DND-41 (cell line): ENCODE data around the gene THSD4.

Experiments
- ATAC-seq: fragments of 200-7000 bp; cut with Tn5 transposase; 3 replicates; pipeline ENCODE4 v1.9.1; 2021; ENCODE audit warnings: low read depth; ENCODE audit not compliant: insufficient read depth
- DNase-seq: peaks from one replicate; pipeline ENCODE4 v3.0.0-alpha.2; 2020
- H2AFZ ChIP-seq: 2 replicates; pipeline ENCODE4 v1.6.0; 2012; ENCODE audit warnings: low read depth, low read length
- H3K27ac ChIP-seq: 2 replicates; pipeline ENCODE4 v1.5.1; 2012; ENCODE audit warnings: low read length, inconsistent platforms
- H3K27me3 ChIP-seq: fragments of 200-600 bp; sonication (generic); 2 replicates; pipeline ENCODE4 v1.6.0; 2012; ENCODE audit warnings: low read length, mild to moderate bottlenecking, inconsistent platforms; ENCODE audit not compliant: insufficient read depth, poor library complexity
- H3K36me3 ChIP-seq: 2 replicates; pipeline ENCODE4 v1.5.1; 2012; ENCODE audit warnings: low read length, inconsistent platforms; ENCODE audit not compliant: insufficient read depth
- H3K4me1 ChIP-seq: 2 replicates; pipeline ENCODE4 v1.5.1; 2012; ENCODE audit warnings: mild to moderate bottlenecking, low read length; ENCODE audit not compliant: insufficient read depth
- H3K4me2 ChIP-seq: 2 replicates; pipeline ENCODE4 v1.6.0; 2012; ENCODE audit warnings: mild to moderate bottlenecking, moderate library complexity, low read length, inconsistent platforms; ENCODE audit not compliant: insufficient read depth
- H3K4me3 ChIP-seq, 2 experiments: fragments of 200-600 bp in 1 of 2; shearing (Covaris generic) in 1 of 2; 2 replicates each; pipeline ENCODE4 v1.5.1; 2012 to 2016; ENCODE audit warnings: inconsistent platforms in 2 of 2, low read length in 2 of 2, mild to moderate bottlenecking in 2 of 2, low read depth in 1 of 2, moderate library complexity in 1 of 2
- H3K79me2 ChIP-seq: 2 replicates; pipeline ENCODE4 v1.6.0; 2012; ENCODE audit warnings: low read length, inconsistent platforms; ENCODE audit not compliant: insufficient read depth
- H3K9ac ChIP-seq: 2 replicates; pipeline ENCODE4 v1.6.0; 2012; ENCODE audit warnings: low read depth, mild to moderate bottlenecking, inconsistent platforms, low read length, moderate library complexity
- H3K9me3 ChIP-seq: 2 replicates; pipeline ENCODE4 v1.5.1; 2012; ENCODE audit warnings: low read length, moderate library complexity, mild to moderate bottlenecking, inconsistent platforms; ENCODE audit not compliant: insufficient read depth, severe bottlenecking
- H4K20me1 ChIP-seq: 2 replicates; pipeline ENCODE4 v1.6.0; 2012; ENCODE audit warnings: low read length; ENCODE audit not compliant: insufficient read depth
- EZH2 ChIP-seq: IDR thresholded peaks from 3 replicates; pipeline ENCODE4 v1.6.1; 2012; ENCODE audit warnings: borderline replicate concordance, low read depth, mild to moderate bottlenecking, moderate library complexity, low read length, inconsistent platforms; ENCODE audit not compliant: severe bottlenecking
- TF ChIP-seq, protein P1 (sequence below): IDR thresholded peaks from 2 replicates; pipeline ENCODE4 v1.5.1; 2012; ENCODE audit warnings: borderline replicate concordance, low read length, moderate library complexity, mild to moderate bottlenecking; ENCODE audit not compliant: poor library complexity, severe bottlenecking; ENCODE audit errors: extremely low read depth

Gene THSD4

DNA sequence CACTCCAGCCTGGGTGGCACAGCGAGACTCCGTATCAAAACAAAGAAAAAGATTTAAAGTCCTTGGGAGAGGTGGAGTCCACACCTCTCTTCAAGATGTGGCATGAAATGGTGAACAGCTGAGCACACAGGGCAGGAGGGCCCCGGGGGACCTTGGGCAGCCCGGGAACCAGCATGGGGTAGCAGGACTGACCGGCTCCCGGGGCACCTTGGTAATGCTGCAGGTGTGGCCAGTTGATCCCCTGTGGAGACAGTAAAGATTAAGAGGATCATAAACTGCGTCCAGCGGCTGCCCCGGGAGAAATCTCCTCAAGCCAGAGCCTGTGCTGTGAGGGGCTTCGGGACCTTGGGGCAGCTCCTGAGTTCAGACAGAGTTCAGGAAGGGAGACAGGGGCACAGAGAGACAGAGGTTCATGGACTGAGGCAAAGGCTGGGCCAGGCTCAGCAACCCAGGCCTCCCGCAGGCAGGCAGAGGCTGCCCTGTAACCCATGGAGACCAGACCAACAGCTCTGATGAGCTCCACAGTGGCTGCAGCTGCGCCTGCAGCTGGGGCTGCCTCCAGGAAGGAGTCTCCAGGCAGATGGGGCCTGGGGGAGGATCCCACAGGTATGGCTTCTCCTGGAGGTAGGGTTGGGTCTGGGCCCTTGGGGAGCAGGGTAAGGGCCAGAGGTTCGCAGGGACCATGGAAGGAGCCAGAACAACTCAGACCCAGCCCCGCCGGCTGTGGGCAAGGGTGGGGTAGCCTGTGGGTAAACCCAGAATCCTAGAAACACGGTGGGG, 695.2 kb downstream of the THSD4 start, which contains the start of gene NR2E3:
Gene NR2E3, plus strand, starts transcription at position 299 of the 780 bp plus-strand sequence. Its CDS starts 190 bp downstream, at position 489.
- TF ChIP-seq, protein P1, sequence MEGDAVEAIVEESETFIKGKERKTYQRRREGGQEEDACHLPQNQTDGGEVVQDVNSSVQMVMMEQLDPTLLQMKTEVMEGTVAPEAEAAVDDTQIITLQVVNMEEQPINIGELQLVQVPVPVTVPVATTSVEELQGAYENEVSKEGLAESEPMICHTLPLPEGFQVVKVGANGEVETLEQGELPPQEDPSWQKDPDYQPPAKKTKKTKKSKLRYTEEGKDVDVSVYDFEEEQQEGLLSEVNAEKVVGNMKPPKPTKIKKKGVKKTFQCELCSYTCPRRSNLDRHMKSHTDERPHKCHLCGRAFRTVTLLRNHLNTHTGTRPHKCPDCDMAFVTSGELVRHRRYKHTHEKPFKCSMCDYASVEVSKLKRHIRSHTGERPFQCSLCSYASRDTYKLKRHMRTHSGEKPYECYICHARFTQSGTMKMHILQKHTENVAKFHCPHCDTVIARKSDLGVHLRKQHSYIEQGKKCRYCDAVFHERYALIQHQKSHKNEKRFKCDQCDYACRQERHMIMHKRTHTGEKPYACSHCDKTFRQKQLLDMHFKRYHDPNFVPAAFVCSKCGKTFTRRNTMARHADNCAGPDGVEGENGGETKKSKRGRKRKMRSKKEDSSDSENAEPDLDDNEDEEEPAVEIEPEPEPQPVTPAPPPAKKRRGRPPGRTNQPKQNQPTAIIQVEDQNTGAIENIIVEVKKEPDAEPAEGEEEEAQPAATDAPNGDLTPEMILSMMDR: no peak
- TF ChIP-seq EZH2: no peak
- DNase-seq (no peak), ATAC-seq (no peak)
- Histone ChIP-seq H3K4me3 (no peak within 1 kb of the TSS), H3K27ac (no peak within 1 kb of the TSS), H3K9me3 (no peaks in the 10 kb centered on the region), H3K4me2 (no peak within 1 kb of the TSS), H3K36me3 (no peaks in the 10 kb centered on the region), H3K4me1 (no peaks in the 10 kb centered on the region), H3K27me3 (peaks cover 3% of the 10 kb centered on the region), H2AFZ (no peak within 1 kb of the TSS), H3K9ac (no peak within 1 kb of the TSS), H4K20me1 (no peaks in the 10 kb centered on the region), H3K79me2 (no peaks in the 10 kb centered on the region)

GRCh38 chr15:71811036-71811736, 695.9 kb downstream of the THSD4 start:
- no peaks in the 10 kb centered on the region for H3K4me1 ChIP-seq
- no peaks in the 10 kb centered on the region for H3K36me3 ChIP-seq
- no peak overlapping the region for H3K4me3 ChIP-seq
- DNase-seq (no peak), ATAC-seq (no peak)
- H3K27ac ChIP-seq: no peak overlapping the region
- H3K79me2 ChIP-seq: no peaks in the 10 kb centered on the region
- H3K9me3 ChIP-seq: no peaks in the 10 kb centered on the region
- no peak overlapping the region for H2AFZ ChIP-seq
- TF ChIP-seq, protein P1: no peak
- no peak for TF ChIP-seq EZH2
- H3K27me3 ChIP-seq: peaks cover 3% of the 10 kb centered on the region
- H3K4me2 ChIP-seq: no peak overlapping the region
- no peak overlapping the region for H3K9ac ChIP-seq
- H4K20me1 ChIP-seq: no peaks in the 10 kb centered on the region

DNA sequence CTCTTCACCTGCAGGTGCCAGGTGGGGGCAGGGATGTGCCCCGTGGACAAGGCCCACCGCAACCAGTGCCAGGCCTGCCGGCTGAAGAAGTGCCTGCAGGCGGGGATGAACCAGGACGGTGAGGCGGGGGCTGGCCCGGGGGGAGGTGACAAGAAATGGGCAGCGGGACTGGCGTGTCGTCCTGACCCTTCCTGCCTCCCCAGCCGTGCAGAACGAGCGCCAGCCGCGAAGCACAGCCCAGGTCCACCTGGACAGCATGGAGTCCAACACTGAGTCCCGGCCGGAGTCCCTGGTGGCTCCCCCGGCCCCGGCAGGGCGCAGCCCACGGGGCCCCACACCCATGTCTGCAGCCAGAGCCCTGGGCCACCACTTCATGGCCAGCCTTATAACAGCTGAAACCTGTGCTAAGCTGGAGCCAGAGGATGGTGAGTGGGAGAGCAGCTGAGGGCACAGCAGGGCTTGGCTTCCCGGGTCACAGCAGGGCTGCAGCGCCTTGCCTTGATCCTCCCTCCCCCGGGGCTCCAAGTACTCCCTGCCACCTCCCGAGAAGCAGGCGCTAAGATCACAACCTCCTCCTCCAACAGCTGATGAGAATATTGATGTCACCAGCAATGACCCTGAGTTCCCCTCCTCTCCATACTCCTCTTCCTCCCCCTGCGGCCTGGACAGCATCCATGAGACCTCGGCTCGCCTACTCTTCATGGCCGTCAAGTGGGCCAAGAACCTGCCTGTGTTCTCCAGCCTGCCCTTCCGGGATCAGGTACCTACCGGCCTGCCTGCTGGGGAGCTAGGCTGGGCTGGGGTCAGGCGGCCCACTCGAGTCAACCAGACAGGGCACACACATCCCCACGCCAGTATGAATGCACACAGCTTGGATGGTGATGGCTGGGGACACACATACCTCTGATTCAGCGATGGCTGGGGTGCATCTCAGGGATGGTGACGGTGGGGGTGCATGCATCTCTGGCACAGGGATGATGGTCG, 696.8 kb downstream of the THSD4 start:
- H2AFZ ChIP-seq: no peak overlapping the region
- H4K20me1 ChIP-seq: no peaks in the 10 kb centered on the region
- H3K9me3 ChIP-seq: no peaks in the 10 kb centered on the region
- H3K27me3 ChIP-seq: peaks cover 3% of the 10 kb centered on the region
- TF ChIP-seq, protein P1: no peak
- no peak for TF ChIP-seq EZH2
- no peaks in the 10 kb centered on the region for H3K36me3 ChIP-seq
- H3K4me1 ChIP-seq: no peaks in the 10 kb centered on the region
- no peaks in the 10 kb centered on the region for H3K79me2 ChIP-seq
- no peak overlapping the region for H3K9ac ChIP-seq
- H3K4me2 ChIP-seq: no peak overlapping the region
- DNase-seq (no peak), ATAC-seq (no peak)
- no peak overlapping the region for H3K4me3 ChIP-seq
- no peak overlapping the region for H3K27ac ChIP-seq
